Astrocyte (in vitro differentiated cells and primary cell): ENCODE measurements around the gene KIF1B.

Source experiments
- EZH2 ChIP-seq: IDR thresholded peaks from 2 replicates; pipeline ENCODE4 v1.6.1; 2012; ENCODE audit warnings: mild to moderate bottlenecking, low read length, inconsistent platforms; ENCODE audit not compliant: insufficient read depth
- TF ChIP-seq, protein P1 (sequence below): IDR thresholded peaks from 2 replicates; pipeline ENCODE4 v1.5.1; 2011; ENCODE audit warnings: low read depth, mild to moderate bottlenecking, inconsistent platforms, low read length, moderate library complexity; ENCODE audit not compliant: insufficient read depth

GRCh38 chr1:10250663-10251062 is 40.3 kb downstream of the KIF1B start:
- TF ChIP-seq, protein P1, sequence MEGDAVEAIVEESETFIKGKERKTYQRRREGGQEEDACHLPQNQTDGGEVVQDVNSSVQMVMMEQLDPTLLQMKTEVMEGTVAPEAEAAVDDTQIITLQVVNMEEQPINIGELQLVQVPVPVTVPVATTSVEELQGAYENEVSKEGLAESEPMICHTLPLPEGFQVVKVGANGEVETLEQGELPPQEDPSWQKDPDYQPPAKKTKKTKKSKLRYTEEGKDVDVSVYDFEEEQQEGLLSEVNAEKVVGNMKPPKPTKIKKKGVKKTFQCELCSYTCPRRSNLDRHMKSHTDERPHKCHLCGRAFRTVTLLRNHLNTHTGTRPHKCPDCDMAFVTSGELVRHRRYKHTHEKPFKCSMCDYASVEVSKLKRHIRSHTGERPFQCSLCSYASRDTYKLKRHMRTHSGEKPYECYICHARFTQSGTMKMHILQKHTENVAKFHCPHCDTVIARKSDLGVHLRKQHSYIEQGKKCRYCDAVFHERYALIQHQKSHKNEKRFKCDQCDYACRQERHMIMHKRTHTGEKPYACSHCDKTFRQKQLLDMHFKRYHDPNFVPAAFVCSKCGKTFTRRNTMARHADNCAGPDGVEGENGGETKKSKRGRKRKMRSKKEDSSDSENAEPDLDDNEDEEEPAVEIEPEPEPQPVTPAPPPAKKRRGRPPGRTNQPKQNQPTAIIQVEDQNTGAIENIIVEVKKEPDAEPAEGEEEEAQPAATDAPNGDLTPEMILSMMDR = no peak
- TF ChIP-seq EZH2 = no peak
